HepG2 (cell line): ENCODE results near the gene EEFSEC. TPM values are rescaled to one million over a fixed set of nuclear protein-coding genes. Genes with fewer than 3 reads are reported as not detected.

Experiments
- ATAC-seq: fragments of 200-7000 bp; cut with Tn5 transposase; 3 replicates; pipeline ENCODE4 v1.9.1; 2020; ENCODE audit warnings: mild to moderate bottlenecking, moderate library complexity
- BruUV-seq: library from RNA; stranded (reverse); fragments of 400-500 nt; replicated peaks from 2 replicates; lab custom pipeline; 2021; lab: Mats Ljungman, UMichigan
- CTCF ChIA-PET: fragments of 300-600 bp; formaldehyde crosslinking; extraction: SDS; loops from one replicate; lab custom pipeline; 2021; ENCODE audit warnings: low total read pairs, inconsistent platforms, low intra/inter-chr PET ratio; lab: Yijun Ruan, JAX
- POLR2A ChIA-PET: fragments of 350-600 bp; sonication (Branson Sonifier 250); formaldehyde crosslinking; loops from one replicate; lab custom pipeline; 2020; ENCODE audit warnings: antibody characterized with exemption, inconsistent platforms; lab: Yijun Ruan, JAX
- DNase-seq: peaks from one replicate; pipeline ENCODE4 v3.0.0-alpha.2; 2015; ENCODE audit warnings: low spot score
- FAIRE-seq: peaks from 3 replicates; lab custom pipeline; 2011; peaks lifted over from hg19 to GRCh38; lab: Jason Lieb, UNC
- H2AFZ ChIP-seq: one replicate; pipeline ENCODE4 v1.6.1; 2011; ENCODE audit warnings: low read length, inconsistent platforms
- H3K27ac ChIP-seq: fragments of 300-600 bp; 3 replicates; pipeline ENCODE4 v1.8.0; 2011; ENCODE audit warnings: mixed run types, mild to moderate bottlenecking, mixed read lengths, low read length, inconsistent platforms; ENCODE audit not compliant: insufficient read depth; ENCODE audit errors: extremely low read length
- H3K27me3 ChIP-seq, 2 experiments: fragments of 200-600 bp in 1 of 2; 2 replicates in 1 of 2; 3 replicates in 1 of 2; pipeline versions ENCODE4 v1.6.0 to v1.8.0; 2011; ENCODE audit warnings: low read length in 2 of 2, mild to moderate bottlenecking in 2 of 2, moderate library complexity in 2 of 2, inconsistent platforms in 1 of 2; ENCODE audit not compliant: insufficient read depth in 2 of 2, control insufficient read depth in 1 of 2
- H3K36me3 ChIP-seq, 2 experiments: fragments of 200-600 bp in 1 of 2; replicated peaks in 1 of 2; 2 replicates in 1 of 2; 3 replicates in 1 of 2; pipeline versions ENCODE4 v1.5.1 to v1.8.0; 2011; ENCODE audit warnings: low read length in 2 of 2, inconsistent platforms in 1 of 2; ENCODE audit not compliant: insufficient read depth in 2 of 2, control insufficient read depth in 1 of 2
- H3K4me1 ChIP-seq: 2 replicates; pipeline ENCODE4 v1.5.1; 2012; ENCODE audit warnings: low read length, inconsistent platforms; ENCODE audit not compliant: insufficient read depth
- H3K4me2 ChIP-seq: 2 replicates; pipeline ENCODE4 v1.6.0; 2011; ENCODE audit warnings: low read depth, low read length, inconsistent platforms
- H3K4me3 ChIP-seq, 3 experiments: fragments of 200-600 bp in 1 of 3; sonication (generic), shearing (Covaris generic) in 1 of 3; replicated peaks in 1 of 3; 2 replicates each; pipeline ENCODE4 v1.5.1; 2011 to 2016; ENCODE audit warnings: low read length in 3 of 3, inconsistent platforms in 2 of 3, low read depth in 2 of 3, mild to moderate bottlenecking in 2 of 3, control low read depth in 1 of 3, mixed read lengths in 1 of 3; ENCODE audit not compliant: insufficient read depth in 1 of 3
- H3K79me2 ChIP-seq: one replicate; pipeline ENCODE4 v1.6.1; 2011; ENCODE audit warnings: low read length, inconsistent platforms; ENCODE audit not compliant: insufficient read depth
- H3K9ac ChIP-seq: 2 replicates; pipeline ENCODE4 v1.6.0; 2011; ENCODE audit warnings: mild to moderate bottlenecking, low read depth, low read length, inconsistent platforms; ENCODE audit not compliant: insufficient read depth
- H3K9me3 ChIP-seq: 2 replicates; pipeline ENCODE4 v1.5.1; 2012; ENCODE audit warnings: mild to moderate bottlenecking, low read length
- H4K20me1 ChIP-seq: 2 replicates; pipeline ENCODE4 v1.6.0; 2011; ENCODE audit warnings: inconsistent platforms, mild to moderate bottlenecking, low read length, moderate library complexity; ENCODE audit not compliant: insufficient read depth
- IRX3 ChIP-seq: sonication (generic); formaldehyde crosslinking; IDR thresholded peaks from 2 replicates; pipeline ENCODE4 v1.8.1; 2023; ENCODE audit warnings: mild to moderate bottlenecking, low read depth, missing genetic modification reagents, borderline replicate concordance
- KDM5B ChIP-seq: sonication (generic); formaldehyde crosslinking; IDR thresholded peaks from 2 replicates; pipeline ENCODE4 v1.4.0; 2020; ENCODE audit warnings: missing genetic modification reagents, mild to moderate bottlenecking, borderline replicate concordance
- TAF1 ChIP-seq: sonication (generic); formaldehyde crosslinking; IDR thresholded peaks from 2 replicates; pipeline ENCODE4 v1.4.0; 2020; ENCODE audit warnings: missing genetic modification reagents
- ZBED4 ChIP-seq: sonication (generic); formaldehyde crosslinking; IDR thresholded peaks from 2 replicates; pipeline ENCODE4 v1.4.0; 2020; ENCODE audit warnings: missing genetic modification reagents, borderline replicate concordance
- ZEB1 ChIP-seq: IDR thresholded peaks from 2 replicates; pipeline ENCODE4 v1.6.1; 2012; ENCODE audit warnings: mild to moderate bottlenecking, low read depth, inconsistent platforms; ENCODE audit not compliant: insufficient replicate concordance
- ZNF234 ChIP-seq: sonication (generic); formaldehyde crosslinking; conservative IDR thresholded peaks from 2 replicates; pipeline ENCODE4 v1.5.1; 2020; ENCODE audit warnings: mild to moderate bottlenecking, missing genetic modification reagents
- ZNF256 ChIP-seq: sonication (generic); formaldehyde crosslinking; conservative IDR thresholded peaks from 2 replicates; pipeline ENCODE4 v1.4.0; 2020; ENCODE audit warnings: missing genetic modification reagents
- ZNF503 ChIP-seq: sonication (generic); formaldehyde crosslinking; IDR thresholded peaks from 2 replicates; pipeline ENCODE4 v1.4.0; 2020; ENCODE audit warnings: missing genetic modification reagents
- ZNF558 ChIP-seq: sonication (generic); formaldehyde crosslinking; IDR thresholded peaks from 2 replicates; pipeline ENCODE4 v1.9.0; 2022; ENCODE audit warnings: mild to moderate bottlenecking, missing genetic modification reagents, borderline replicate concordance
- ZNF564 ChIP-seq: sonication (generic); formaldehyde crosslinking; IDR thresholded peaks from 2 replicates; pipeline ENCODE4 v1.8.1; 2023; ENCODE audit warnings: mild to moderate bottlenecking, missing genetic modification reagents
- ZNF598 ChIP-seq: sonication (generic); formaldehyde crosslinking; IDR thresholded peaks from 2 replicates; pipeline ENCODE4 v1.5.1; 2020; ENCODE audit warnings: mild to moderate bottlenecking, missing genetic modification reagents, borderline replicate concordance
- ZNF691 ChIP-seq: sonication (generic); formaldehyde crosslinking; IDR thresholded peaks from 2 replicates; pipeline ENCODE4 v1.4.0; 2020; ENCODE audit warnings: missing genetic modification reagents, low read depth, mild to moderate bottlenecking, borderline replicate concordance
- WGBS: methylation state at CpG from one replicate; pipeline ENCODE4 v1.1.6; 2017; ENCODE audit warnings: low lambda C conversion rate; 5-methylcytosine and 5-hydroxymethylcytosine counted together
- in situ Hi-C: cut with HindIII; loops from 2 replicates; pipeline ENCODE4 v1.10.0; 2017; ENCODE audit warnings: low pct_unique_long_range_greater_than_20kb; ENCODE audit not compliant: extremely low pct_ligation_motif_present
- intact Hi-C: fragments of 100-400 bp; cut with micrococcal nuclease; formaldehyde crosslinking; loops from one replicate; pipeline ENCODE4 v1.10.0; 2022; ENCODE audit not compliant: unreplicated experiment
- polyA plus RNA-seq, 8 experiments: library from polyadenylated mRNA; depleted of rRNA in 3 of 8; stranded (reverse) in 7 of 8; unstranded in 1 of 8; fragments of >200 nt; fragmentation: Illumina TruSeq in 4 of 8; extraction: Trizol in 4 of 8; gene quantifications; 2 replicates each; pipeline versions ENCODE4 v1.2.1 to v1.2.3, GENCODE V29; 2011 to 2016; ENCODE audit warnings: low read depth in 4 of 8, missing spikeins in 1 of 8, mixed read lengths in 1 of 8; ENCODE audit not compliant: insufficient read depth in 1 of 8
- total RNA-seq, 5 experiments: library from RNA; depleted of rRNA; stranded (reverse); fragments of >200 nt; fragmentation: Illumina TruSeq; extraction: Trizol; gene quantifications; 2 replicates each; pipeline ENCODE4 v1.2.3, GENCODE V29; 2016; ENCODE audit warnings: low read depth in 1 of 5
- TF ChIP-seq, protein P1 (sequence below): sonication (generic); formaldehyde crosslinking; IDR thresholded peaks from 2 replicates; pipeline ENCODE4 v1.8.0; 2022; ENCODE audit warnings: missing genetic modification reagents, mild to moderate bottlenecking, moderate library complexity, borderline replicate concordance

The EEFSEC gene
- total and polyA plus RNA-seq, 2 of the 13 experiments (the other 11 are each of a cell fraction or from before 2014, with no cell fraction given) = 6.4 to 24.2 TPM

DNA sequence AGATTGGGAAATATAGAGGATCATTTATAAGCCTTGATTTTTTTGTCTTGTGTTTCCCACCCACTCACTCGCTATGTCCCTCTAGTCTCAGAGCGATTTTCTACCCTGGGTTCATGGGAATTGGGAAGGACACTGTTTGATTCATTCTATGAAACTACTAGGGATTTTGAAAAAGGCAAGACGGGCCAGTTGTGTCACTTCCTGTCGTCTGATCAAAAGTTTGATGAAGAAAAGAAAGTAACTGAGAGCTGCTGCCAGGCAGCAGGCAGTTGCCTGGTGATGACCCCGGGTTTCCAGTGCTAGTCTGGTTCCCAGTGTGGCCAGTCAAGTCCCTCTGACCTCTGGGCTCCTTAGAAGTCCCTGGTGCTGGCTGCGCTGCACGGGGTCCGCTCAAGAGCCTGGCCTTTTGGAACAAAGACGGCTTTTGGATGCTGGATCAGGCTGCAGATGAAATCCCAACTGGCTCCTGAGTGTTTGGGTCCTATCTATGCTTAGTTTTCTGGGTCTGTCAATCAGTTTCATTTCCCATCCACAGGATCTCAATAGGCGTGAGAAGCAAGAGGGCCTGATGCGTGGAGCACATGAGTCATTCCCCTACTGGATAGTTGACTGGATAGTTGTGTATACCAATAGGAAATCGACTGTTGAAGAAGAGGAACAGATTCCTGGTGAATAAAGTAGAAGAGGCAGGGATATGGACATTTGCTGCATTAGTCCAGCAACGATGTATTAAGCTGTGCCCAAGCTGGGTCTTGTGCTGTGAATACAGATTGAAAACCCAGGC, 89.7 kb downstream of the EEFSEC start:
- POLR2A ChIA-PET = no interaction called here
- Histone ChIP-seq H4K20me1 (peaks cover 2% of the 10 kb centered on the region; the same call in 1 of the 2 replicates), H2AFZ (no peak overlapping the region), H3K4me3 (no peak overlapping the region), H3K27me3 (no peaks in the 10 kb centered on the region), H3K27ac (no peak overlapping the region), H3K79me2 (peaks cover 4% of the 10 kb centered on the region), H3K4me2 (no peak overlapping the region), H3K9me3 (no peaks in the 10 kb centered on the region), H3K36me3 (peaks cover 10 to 26% of the 10 kb centered on the region in 2 experiments; a peak in 4 of 5 replicates), H3K4me1 (peaks cover 9% of the 10 kb centered on the region), H3K9ac (no peak overlapping the region)
- intact Hi-C loops = no loop called here
- BruUV-seq = no TSS peak
- FAIRE-seq (no peak), DNase-seq (no peak), ATAC-seq (no peak)
- in situ Hi-C loops = no loop called here
- 97% methylated on average over 10 of the region's 13 CpGs for WGBS
- TF ChIP-seq ZNF256 (CRISPR knock-in tag) = no peak
- no peak for TF ChIP-seq ZBED4 (CRISPR knock-in tag)
- TF ChIP-seq ZEB1 = no peak
- TF ChIP-seq IRX3 (CRISPR knock-in tag) = no peak
- no peak for TF ChIP-seq ZNF564 (CRISPR knock-in tag)
- TF ChIP-seq, protein P1, sequence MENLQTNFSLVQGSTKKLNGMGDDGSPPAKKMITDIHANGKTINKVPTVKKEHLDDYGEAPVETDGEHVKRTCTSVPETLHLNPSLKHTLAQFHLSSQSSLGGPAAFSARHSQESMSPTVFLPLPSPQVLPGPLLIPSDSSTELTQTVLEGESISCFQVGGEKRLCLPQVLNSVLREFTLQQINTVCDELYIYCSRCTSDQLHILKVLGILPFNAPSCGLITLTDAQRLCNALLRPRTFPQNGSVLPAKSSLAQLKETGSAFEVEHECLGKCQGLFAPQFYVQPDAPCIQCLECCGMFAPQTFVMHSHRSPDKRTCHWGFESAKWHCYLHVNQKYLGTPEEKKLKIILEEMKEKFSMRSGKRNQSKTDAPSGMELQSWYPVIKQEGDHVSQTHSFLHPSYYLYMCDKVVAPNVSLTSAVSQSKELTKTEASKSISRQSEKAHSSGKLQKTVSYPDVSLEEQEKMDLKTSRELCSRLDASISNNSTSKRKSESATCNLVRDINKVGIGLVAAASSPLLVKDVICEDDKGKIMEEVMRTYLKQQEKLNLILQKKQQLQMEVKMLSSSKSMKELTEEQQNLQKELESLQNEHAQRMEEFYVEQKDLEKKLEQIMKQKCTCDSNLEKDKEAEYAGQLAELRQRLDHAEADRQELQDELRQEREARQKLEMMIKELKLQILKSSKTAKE = no peak
- no peak for TF ChIP-seq ZNF503 (CRISPR knock-in tag)
- no peak for TF ChIP-seq ZNF234 (CRISPR knock-in tag)
- no peak for TF ChIP-seq TAF1 (CRISPR knock-in tag)
- no peak for TF ChIP-seq ZNF598 (CRISPR knock-in tag)
- TF ChIP-seq ZNF558 = no peak
- no peak for TF ChIP-seq KDM5B (CRISPR knock-in tag)
- TF ChIP-seq ZNF691 = no peak
- CTCF ChIA-PET = no interaction called here
